ENCODE data around the gene ALG12. TPM values are rescaled to one million over a fixed set of nuclear protein-coding genes. Genes with fewer than 3 reads are reported as not detected.
A peak's percentile ranks its signal among the peaks of the same experiment; 100 is the strongest.

Gene ALG12
- total and polyA plus RNA-seq, 2 of the 13 experiments (the other 11 are each of a cell fraction or from before 2014, with no cell fraction given): 7.8 to 15.8 TPM

GRCh38 chr22:49948116-49948957 lies 30.1 kb upstream of the ALG12 start:
- H3K79me2 ChIP-seq (ENCODE audit: insufficient read depth, low read length): peaks cover 3% of the 10 kb centered on the region
- ATAC-seq: peak; percentile 4; the same call in 1 of the 3 replicates
- in situ Hi-C loops (cut with HindIII; ENCODE audit: extremely low pct_ligation_motif_present, low pct_unique_long_range_greater_than_20kb) (no loop called here), intact Hi-C loops (cut with micrococcal nuclease; ENCODE audit: unreplicated experiment) (loop anchor here (1.0 kb wide), 1 partner anchor 10 kb away; no protein-coding TSS in a partner anchor)
- TSS peak; percentile 59 for BruUV-seq (replicated peaks)
- peak overlapping the region; percentile 77 for H3K27ac ChIP-seq (ENCODE audit: extremely low read length, insufficient read depth, low read length)
- no peak for DNase-seq (ENCODE audit: low spot score)
- H3K27me3 ChIP-seq (ENCODE audit: control insufficient read depth in 1 of 2, insufficient read depth in 2 of 2, low read length in 2 of 2): no peaks in the 10 kb centered on the region
- 0% methylated on average over 1 of the region's 23 CpGs for WGBS (ENCODE audit: low lambda C conversion rate)
- no peak overlapping the region for H2AFZ ChIP-seq (ENCODE audit: low read length)
- H3K4me3 ChIP-seq (replicated peaks in 1 of 3; ENCODE audit: insufficient read depth in 1 of 3, low read depth in 2 of 3, low read length in 3 of 3): peak overlapping the region; percentile 60 to 74 (median 64)
- CTCF ChIA-PET (ENCODE audit: low intra/inter-chr PET ratio, low total read pairs): no interaction called here
- H3K4me2 ChIP-seq (ENCODE audit: low read depth, low read length): peak overlapping the region; percentile 92
- no peak for FAIRE-seq
- POLR2A ChIA-PET: interaction anchor here (12.9 to 18.6 kb wide), 2 partner anchors 13 to 16 kb away, joined by 283 to 722 read pairs; partner anchors contain the start of gene PIM3
- H3K4me1 ChIP-seq (ENCODE audit: insufficient read depth, low read length): peaks cover 95% of the 10 kb centered on the region
- H3K9me3 ChIP-seq (ENCODE audit: low read length): no peaks in the 10 kb centered on the region
- H3K36me3 ChIP-seq (replicated peaks in 1 of 2; ENCODE audit: control insufficient read depth in 1 of 2, insufficient read depth in 2 of 2, low read length in 2 of 2): no peaks in the 10 kb centered on the region
- H4K20me1 ChIP-seq (ENCODE audit: insufficient read depth, low read length): no peaks in the 10 kb centered on the region
- H3K9ac ChIP-seq (ENCODE audit: insufficient read depth, low read depth, low read length): peak overlapping the region; percentile 81
- TF ChIP-seq SRY (CRISPR knock-in tag; IDR thresholded peaks at IDR 0.05): 0 out of 2 replicates have a peak, but pooled peaks have one; percentile 3
- TF ChIP-seq ZNF496 (CRISPR knock-in tag; IDR thresholded peaks at IDR 0.05; ENCODE audit: insufficient replicate concordance): no peak
- 0 out of 2 replicates have a peak, but pooled peaks have one; percentile 11 for TF ChIP-seq SMAD1 (CRISPR knock-in tag; IDR thresholded peaks at IDR 0.05; ENCODE audit: borderline replicate concordance, low read depth)
- TF ChIP-seq ZNF710 (CRISPR knock-in tag; IDR thresholded peaks at IDR 0.05; ENCODE audit: borderline replicate concordance): no peak
- TF ChIP-seq ZNF451 (CRISPR knock-in tag; IDR thresholded peaks at IDR 0.05): 0 out of 2 replicates have a peak, but pooled peaks have one; percentile 15
- TF ChIP-seq SAP130 (CRISPR knock-in tag; IDR thresholded peaks at IDR 0.05; ENCODE audit: low read depth): peak; percentile 50
- TF ChIP-seq ZNF460 (CRISPR knock-in tag; IDR thresholded peaks at IDR 0.05; ENCODE audit: borderline replicate concordance): no peak
- TF ChIP-seq SP5 (CRISPR knock-in tag; IDR thresholded peaks at IDR 0.05; ENCODE audit: borderline replicate concordance, low read depth): peak; percentile 76
- TF ChIP-seq ZNF777 (CRISPR knock-in tag; IDR thresholded peaks at IDR 0.05): 0 out of 2 replicates have a peak, but pooled peaks have one; percentile 50
- peak; percentile 15; the same call in 1 of the 2 replicates for TF ChIP-seq KDM2A (CRISPR knock-in tag; IDR thresholded peaks at IDR 0.05; ENCODE audit: borderline replicate concordance, low read depth)
- TF ChIP-seq MTA1 (CRISPR knock-in tag; IDR thresholded peaks at IDR 0.05; ENCODE audit: borderline replicate concordance): 0 out of 2 replicates have a peak, but pooled peaks have one; percentile 19
- no peak for TF ChIP-seq PITX1 (CRISPR knock-in tag; IDR thresholded peaks at IDR 0.05)
- TF ChIP-seq ZSCAN25 (CRISPR knock-in tag; IDR thresholded peaks at IDR 0.05): peak; percentile 40; the same call in 1 of the 2 replicates
- 0 out of 2 replicates have a peak, but pooled peaks have one; percentile 7 for TF ChIP-seq MXD4 (CRISPR knock-in tag; IDR thresholded peaks at IDR 0.05)
- TF ChIP-seq ZNF747 (CRISPR knock-in tag; IDR thresholded peaks at IDR 0.05; ENCODE audit: borderline replicate concordance): peak; percentile 35; the same call in 1 of the 2 replicates
- TF ChIP-seq GATA4 (IDR thresholded peaks at IDR 0.05; ENCODE audit: borderline replicate concordance, low read depth): 0 out of 2 replicates have a peak, but pooled peaks have one; percentile 23
- TF ChIP-seq HNRNPLL (IDR thresholded peaks at IDR 0.05; ENCODE audit: low read depth, low read length, poor library complexity, severe bottlenecking): peak; percentile 16
- TF ChIP-seq ZNF619 (CRISPR knock-in tag; IDR thresholded peaks at IDR 0.05): peak; percentile 10; the same call in 1 of the 2 replicates
- peak; percentile 49; the same call in 1 of the 2 replicates for TF ChIP-seq ZNF567 (CRISPR knock-in tag; IDR thresholded peaks at IDR 0.05; ENCODE audit: borderline replicate concordance)
- 0 out of 2 replicates have a peak, but pooled peaks have one; percentile 11 for TF ChIP-seq KDM3A (CRISPR knock-in tag; IDR thresholded peaks at IDR 0.05; ENCODE audit: low read depth)
- 0 out of 2 replicates have a peak, but pooled peaks have one; percentile 38 for TF ChIP-seq ZMAT3 (CRISPR knock-in tag; conservative IDR thresholded peaks at IDR 0.05)
